Measurements from ENCODE around the gene CCDC178.
"Not testable (repeated sequence)": the region's sequence is repeated elsewhere in the genome, so short reads cannot be mapped to it uniquely, and the experiment has no call there.

DNA sequence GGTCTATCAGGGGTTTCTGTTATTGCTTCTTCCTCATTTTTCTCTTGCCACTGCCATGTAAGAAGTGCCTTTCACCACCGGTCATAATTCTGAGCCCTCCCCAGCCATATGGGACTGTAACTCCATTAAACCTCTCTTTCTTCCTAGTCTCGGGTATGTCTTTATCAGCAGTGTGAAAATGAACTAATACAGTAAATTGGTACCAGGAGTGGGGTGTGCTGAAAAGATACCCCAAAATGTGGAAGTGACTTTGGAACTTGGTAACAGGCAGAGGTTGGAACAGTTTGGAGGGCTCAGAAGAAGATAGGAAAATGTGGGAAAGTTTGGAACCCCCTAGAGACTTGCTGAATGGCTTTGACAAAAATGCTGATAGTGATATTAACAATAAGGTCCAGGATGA, 100.8 kb downstream of the CCDC178 start:
- TF ChIP-seq, protein P1, sequence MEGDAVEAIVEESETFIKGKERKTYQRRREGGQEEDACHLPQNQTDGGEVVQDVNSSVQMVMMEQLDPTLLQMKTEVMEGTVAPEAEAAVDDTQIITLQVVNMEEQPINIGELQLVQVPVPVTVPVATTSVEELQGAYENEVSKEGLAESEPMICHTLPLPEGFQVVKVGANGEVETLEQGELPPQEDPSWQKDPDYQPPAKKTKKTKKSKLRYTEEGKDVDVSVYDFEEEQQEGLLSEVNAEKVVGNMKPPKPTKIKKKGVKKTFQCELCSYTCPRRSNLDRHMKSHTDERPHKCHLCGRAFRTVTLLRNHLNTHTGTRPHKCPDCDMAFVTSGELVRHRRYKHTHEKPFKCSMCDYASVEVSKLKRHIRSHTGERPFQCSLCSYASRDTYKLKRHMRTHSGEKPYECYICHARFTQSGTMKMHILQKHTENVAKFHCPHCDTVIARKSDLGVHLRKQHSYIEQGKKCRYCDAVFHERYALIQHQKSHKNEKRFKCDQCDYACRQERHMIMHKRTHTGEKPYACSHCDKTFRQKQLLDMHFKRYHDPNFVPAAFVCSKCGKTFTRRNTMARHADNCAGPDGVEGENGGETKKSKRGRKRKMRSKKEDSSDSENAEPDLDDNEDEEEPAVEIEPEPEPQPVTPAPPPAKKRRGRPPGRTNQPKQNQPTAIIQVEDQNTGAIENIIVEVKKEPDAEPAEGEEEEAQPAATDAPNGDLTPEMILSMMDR (IDR thresholded peaks at IDR 0.05; ENCODE audit: low read length), result not testable (repeated sequence)
- TF ChIP-seq EZH2 (IDR thresholded peaks at IDR 0.05; ENCODE audit: borderline replicate concordance, low read length), result not testable (repeated sequence)
